CD1c-positive myeloid dendritic cell (primary cell): Measurements from ENCODE around the gene ZDHHC16.
"Not testable (repeated sequence)": the region's sequence is repeated elsewhere in the genome, so short reads cannot be mapped to it uniquely, and the experiment has no call there.

Experiments
- DNase-seq: peaks from one replicate; pipeline ENCODE4 v3.0.0-alpha.2; 2016; ENCODE audit errors: extremely low spot score

ZDHHC16 gene

DNA sequence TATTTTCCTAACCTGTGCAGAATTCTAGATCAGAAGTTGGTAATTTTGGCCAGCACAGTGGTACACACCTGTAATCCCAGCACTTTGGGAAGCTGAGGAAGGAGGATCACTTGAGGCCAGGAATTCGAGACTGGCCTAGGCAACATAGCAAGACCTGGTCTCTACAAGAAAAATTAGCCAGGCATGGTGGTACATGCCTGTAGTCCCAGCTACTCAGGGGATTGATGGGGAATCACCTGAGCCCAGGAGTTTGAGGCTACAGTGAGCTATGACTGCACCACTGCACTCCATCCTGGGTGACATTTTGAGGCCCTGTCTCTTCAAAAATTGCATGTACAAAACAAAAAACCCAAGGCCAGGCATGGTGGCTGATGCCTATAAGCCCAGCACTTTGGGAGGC lies 11.4 kb upstream of the ZDHHC16 start:
- no peak for DNase-seq

DNA sequence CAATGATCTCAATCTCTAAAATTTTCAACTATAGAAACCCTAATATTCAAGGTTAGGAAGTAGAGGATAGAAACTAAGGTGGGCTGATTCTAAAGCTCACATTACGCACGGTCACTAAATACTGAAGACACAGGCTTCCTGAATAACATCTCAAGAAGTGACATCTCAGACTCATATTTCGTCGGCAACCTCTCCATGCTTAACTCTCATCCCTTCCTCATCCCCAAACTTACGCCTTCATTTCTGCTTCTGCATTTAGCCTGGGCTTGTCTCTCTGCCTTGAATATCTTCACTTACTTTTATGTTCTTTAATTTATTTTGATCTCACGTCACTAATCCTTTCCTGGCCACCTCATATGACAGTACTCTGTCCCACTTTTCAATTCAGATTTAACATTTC lies 10.8 kb upstream of the ZDHHC16 start:
- DNase-seq, result no peak

DNA sequence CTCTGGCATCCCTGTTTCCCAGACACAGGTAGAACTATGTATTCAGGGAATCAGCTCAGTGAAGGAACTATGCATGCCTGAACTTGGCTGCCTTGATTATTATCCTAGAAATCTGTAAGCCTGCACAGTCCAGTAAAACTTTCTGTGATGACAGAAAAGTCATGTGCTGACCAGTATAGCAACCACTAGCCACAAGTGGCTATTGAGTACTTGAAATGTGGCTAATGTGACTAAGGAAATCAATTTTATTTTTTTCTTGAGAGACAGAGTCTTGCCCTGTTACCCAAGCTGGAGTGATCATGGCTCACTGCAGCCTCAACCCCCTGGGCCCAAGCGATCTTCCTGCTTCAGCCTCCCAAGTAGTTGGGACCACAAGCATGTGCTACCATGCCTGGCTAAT lies 3.7 kb upstream of the ZDHHC16 start:
- no peak for DNase-seq

DNA sequence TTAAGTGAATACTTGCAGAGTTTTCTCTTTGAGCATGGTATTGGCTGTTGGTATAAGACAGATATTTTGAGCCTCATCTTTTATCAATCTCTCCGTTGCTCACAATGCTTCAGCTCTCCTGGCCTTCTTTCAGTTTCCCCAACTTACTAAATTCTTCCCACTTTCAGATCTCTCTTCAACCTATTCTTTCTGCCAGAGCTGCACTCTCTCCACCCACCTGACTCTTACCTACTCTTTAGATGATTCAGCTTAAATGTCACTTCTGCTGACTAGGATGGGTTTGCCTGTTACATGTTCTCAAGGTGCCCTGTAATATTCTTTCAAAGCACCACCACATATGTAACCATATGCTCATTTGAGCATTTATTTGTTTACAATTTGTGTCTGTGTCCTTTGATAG lies 1.8 kb upstream of the ZDHHC16 start:
- no peak for DNase-seq

DNA sequence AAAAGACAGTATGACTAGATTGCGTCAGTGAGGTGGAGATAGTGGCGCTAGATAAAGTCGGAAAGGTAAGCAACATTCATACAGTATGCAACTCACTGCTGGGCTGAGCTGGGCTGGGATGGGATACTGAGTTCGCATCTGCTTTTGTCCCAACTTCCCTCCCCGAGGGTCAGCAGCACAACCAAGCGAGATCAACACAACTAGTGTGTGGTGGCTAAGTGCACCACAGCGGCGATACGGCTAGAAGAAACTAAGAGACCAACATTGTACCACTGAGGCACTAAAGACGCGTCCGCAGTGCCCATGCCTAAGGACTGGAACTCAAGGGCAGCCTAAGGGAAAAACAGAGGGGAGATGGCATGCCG lies 636 bp upstream of the ZDHHC16 start:
- no peak for DNase-seq

DNA sequence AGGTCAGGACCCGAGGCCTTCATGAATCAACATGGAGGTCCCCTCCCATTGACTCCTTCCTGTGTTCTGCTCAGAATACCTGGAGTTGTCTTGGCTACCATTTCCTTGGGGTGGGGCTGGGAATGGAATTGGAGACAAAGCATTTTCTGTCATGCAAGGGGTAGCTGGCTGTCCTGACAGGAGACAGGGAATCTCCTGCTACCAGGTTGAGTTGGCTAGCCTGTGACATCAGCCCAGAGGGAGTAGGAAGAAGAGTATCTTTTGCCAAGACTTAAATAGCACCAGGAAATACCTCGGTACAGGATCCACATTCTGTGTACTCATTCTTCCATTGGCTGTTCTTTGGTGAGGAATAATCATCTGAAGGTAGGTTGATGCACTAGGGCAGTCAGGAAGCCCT lies 4.9 kb downstream of the ZDHHC16 start:
- no peak for DNase-seq

DNA sequence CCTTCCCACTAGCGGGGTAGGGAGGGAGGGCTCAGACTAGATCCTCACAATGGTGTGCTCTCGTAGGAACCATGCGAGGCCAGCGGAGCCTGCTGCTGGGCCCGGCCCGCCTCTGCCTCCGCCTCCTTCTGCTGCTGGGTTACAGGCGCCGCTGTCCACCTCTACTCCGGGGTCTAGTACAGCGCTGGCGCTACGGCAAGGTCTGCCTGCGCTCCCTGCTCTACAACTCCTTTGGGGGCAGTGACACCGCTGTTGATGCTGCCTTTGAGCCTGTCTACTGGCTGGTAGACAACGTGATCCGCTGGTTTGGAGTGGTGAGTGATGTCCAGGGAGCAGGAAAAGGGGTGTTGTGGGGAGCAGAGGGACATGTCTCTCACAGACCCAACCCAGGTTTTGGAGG lies 5.6 kb downstream of the ZDHHC16 start:
- no peak for DNase-seq

DNA sequence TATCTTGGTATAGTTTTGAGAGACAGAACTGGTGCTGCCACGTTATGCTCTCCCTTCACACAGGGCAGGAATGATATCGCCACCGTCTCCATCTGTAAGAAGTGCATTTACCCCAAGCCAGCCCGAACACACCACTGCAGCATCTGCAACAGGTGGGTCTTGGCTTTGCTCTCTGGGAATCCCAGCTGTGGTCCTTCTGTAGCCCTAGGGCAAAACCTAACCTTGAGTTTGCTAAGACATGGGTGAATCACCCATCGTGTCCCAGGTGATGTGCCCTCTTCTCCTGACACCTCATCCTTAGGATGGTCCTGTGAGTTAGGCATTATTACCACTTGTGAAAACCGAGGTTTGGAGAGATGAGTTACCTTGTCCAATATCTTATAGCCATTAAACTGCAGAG lies 6.4 kb downstream of the ZDHHC16 start:
- no peak for DNase-seq

DNA sequence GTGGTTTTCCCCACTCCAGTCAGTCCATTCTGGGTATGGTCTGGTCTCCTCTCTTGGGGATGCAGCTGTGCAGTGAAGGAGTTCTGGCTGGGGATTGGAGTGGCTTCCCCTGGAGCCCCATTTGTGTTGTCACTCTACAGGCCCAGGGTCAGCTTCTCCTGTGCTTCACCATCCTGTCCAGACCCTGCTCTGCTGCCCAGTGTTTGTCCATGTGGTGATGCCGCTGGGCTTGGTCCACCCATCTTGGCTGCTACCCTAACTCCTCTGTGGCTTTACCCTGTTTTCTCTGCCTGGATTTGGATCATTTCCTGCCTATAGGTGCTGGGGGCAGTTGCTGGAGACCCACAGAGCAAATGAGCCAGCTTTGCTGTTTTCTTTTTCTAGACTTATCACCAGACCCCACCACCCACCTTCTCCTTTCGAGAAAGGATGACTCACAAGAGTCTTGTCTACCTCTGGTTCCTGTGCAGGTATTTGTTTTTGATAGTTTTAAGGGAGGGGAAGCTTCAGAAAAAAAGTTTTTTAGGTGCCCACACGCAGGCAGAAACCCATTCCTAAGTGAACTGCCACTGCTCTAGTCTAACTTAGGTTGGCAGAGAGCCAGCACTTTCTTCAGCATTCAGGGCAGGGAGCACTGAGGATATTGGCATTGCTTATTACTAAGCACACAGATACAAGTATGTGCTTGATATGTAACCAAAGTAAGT lies 8.5 kb downstream of the ZDHHC16 start:
- no peak for DNase-seq

DNA sequence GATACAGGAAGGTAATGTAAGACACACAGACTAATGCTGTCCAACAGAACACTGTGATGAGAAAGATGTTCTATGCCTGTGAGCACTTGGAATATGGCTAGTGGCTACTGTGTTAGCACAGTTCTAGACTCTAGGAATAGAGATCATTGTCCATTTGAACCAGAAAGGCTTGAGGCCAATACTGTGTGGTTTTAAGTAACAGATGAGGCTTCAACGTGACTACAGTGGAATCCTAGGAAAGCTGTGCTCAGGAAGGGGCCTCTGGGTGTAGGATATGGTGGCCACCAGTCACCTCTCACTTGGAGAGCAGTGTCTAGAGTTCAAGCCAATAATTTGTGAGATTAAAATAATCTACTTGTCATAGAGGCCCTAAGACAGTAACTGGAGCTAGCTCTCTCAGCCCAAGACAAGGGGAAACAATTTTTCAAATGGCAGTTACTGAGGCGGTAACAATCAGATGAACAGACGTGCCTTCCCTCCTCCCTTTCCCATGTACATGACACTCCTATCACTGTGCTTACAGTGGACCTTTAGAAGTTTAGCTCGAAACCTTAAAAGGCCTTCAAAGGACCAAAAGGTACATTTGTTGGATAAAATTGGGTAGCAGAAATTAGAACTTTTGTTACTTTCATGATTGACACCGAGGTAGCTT lies 10.2 kb downstream of the ZDHHC16 start:
- no peak for DNase-seq

DNA sequence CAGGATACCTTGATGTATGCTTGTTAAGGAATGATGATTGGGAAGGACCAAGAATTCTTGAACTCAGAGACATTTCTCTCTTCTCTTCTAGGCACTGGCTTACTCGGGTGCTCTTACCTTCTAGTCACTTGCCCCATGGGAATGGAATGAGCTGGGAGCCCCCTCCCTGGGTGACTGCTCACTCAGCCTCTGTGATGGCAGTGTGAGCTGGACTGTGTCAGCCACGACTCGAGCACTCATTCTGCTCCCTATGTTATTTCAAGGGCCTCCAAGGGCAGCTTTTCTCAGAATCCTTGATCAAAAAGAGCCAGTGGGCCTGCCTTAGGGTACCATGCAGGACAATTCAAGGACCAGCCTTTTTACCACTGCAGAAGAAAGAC lies 10.7 kb downstream of the ZDHHC16 start:
- no peak for DNase-seq

DNA sequence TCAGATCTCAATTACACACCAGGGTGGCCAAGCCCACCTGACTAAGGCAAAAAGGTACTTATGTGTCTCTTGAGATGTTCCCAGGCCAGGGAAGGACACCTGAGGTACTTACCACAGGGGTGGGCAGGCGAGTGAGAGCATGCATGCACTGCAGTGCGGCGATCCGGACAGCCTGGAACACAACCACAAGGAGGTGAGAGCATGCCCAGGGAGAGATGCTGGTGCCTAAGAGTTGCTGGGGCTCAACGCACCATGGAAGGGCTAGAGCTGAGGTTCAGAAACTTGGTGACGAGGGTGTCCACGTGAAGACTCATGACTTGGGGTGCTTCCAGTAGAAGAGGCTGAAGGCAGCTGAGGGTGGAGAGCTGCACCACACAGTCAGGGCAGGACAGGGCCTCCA lies 13.1 kb downstream of the ZDHHC16 start:
- DNase-seq, result no peak

DNA sequence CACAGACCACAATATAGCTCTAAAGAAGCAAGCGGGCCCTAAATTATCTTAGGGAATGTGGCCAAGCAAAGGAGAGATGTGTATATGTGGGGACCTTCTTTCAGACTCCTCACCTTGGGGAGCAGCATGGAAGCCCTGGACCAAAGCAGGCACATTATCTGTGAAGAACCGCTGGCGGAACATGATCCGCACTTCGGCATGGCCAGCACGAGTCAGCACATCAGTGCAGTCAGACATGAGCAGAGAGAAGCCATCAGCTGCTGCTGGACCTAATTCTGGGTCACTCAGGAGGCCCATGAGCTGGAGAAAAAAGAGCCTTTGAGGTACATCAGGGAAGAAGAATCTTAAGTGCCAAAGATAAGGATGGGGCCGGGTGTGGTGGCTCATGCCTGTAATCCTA lies 14.0 kb downstream of the ZDHHC16 start:
- DNase-seq, result no peak

DNA sequence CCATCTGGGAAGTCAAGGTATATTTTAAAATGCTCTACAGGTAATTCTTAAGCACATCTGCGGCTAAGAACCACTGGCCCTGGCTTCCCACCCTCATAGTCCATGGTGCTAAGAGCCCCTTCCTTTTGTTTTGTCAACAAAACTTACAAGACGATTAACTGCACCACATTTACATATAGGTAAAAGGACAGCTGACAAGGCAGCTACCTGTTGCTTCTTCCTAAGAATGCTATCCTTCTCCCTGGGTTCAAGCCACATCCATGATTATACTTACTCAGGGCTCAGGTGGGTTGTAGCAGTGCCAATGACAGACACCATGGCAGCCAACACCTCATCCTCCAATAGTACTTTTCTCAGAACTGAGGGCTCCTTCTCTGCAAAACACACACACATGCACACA lies 16.3 kb downstream of the ZDHHC16 start:
- DNase-seq, result no peak

DNA sequence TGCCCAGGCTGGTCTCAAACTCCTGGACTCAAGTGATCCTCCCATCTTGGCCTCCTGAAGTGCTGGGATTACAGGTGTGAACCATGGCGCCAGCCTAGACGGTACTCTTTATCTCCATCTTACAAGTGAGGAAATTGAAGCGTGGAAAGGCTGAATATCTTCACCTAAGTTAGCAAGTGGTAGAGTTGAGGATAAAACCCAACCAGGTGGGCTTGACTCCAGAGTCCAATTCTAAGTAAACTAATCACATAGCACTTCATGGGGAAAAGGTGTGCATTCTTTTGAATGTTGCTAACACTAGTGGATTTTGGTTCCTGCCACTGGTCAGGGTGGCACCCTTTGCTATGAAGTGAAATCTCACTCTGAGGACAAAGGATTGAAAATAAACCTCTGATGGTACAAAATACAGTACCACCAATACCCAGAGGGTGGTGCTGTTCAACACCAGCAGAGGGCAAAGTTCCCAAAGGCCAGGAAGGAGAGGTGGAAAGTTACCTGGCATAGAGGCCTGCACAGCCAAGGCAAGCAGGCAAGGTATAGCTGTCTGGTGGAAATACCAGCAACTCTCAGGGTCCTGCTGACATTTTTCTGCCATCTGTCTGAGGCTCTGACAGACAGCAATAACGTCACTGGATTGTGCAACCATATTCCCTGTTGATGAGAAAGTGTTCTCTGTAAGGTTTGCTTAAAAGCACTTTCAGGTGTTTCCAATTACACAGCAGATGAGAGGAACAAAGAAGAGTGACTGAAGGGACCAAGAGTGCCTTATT lies 17.6 kb downstream of the ZDHHC16 start:
- DNase-seq, result peak; percentile 57

DNA sequence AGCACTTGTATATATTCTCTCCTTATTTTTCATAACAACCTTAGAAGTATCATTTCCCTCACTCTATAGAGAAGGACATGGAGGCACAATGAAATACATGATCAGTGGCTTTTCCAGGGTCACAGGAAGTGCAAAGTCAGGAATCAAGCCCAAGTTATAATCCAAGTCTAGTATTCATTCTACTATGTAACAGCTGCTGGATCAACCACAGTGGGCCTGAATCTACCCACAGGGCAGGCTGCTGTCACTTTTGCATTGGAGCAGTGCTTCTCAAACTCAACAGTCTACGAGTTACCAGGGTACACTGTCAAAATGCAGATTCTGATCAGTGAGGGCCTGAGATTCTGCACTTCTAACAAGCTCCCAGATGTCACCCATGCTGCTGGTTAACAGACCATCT lies 18.3 kb downstream of the ZDHHC16 start:
- no peak for DNase-seq

DNA sequence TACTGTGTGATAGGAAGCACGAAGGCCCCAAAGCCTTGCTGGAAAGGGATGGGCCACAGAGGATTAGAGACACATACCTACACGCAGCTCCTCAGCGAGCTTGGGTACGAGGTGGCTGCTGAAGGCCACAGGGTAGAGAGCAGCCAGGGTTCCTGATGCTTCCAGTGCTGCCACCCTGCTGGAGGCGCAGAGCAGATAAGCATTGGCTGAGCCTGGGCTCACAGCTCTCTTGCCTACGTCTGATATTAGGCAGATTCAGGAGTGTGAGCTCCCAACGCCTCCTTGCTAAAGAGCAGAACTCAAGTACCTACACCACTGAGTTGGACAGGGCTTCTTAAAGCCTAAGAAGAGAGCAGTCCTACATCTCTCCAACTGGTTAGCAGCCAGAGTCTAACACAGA lies 20.0 kb downstream of the ZDHHC16 start:
- no peak for DNase-seq

DNA sequence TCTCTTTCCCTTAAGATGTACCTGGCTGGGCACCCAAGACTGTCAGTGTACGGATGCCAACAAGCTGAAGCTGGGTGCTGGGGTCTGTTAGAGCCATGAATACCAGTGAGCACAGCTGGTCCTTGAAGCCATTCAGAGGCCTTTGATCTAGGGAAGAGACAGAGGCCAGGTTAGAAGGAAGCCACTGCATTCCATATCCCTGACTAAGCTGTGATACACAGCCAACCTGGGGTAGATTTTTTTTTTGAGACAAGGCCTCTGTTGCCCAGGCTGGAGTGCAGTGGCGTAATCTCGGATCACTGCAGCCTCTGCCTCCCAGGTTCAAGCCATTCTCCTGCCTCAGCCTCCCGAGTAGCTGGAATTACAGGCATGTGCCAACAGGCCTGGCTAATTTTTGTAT lies 20.8 kb downstream of the ZDHHC16 start:
- DNase-seq, result no peak

DNA sequence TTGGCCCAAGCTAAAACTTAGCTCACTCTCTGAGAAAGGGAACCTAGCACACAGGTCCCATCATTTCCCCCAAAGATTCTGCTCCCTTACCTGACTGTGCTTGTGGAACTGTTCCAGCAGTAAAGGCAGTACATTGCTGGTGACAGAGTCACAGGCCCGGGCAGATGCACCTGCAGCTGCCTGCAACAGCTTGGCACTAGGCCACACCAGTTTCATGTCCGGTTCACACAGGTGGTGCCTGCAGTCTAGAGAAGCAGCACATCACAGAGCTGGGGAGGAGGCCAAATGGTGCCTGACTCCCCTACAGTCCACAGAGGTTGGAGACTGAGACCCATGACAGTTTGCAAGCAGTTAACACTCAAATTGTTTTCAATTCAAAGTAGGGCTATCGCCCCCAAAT lies 22.2 kb downstream of the ZDHHC16 start:
- DNase-seq, result no peak

DNA sequence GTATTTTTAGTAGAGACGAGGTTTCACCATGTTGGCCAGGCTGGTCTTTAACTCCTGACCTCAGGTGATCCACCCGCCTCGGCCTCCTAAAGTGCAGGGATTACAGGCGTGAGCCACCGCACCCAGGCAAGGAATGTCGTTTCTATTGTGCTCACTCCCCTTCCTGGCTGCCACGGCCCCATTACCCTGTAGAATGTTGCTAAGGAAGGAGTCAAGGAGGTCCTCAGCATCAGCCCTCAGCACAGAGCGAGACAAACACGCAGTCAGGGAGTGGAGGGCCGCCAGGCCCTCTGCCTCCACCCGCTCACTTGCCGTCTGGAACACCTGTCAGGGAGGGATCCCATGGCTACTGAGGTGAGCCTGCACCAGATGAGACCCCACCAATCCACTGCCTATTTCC lies 22.8 kb downstream of the ZDHHC16 start:
- not testable (repeated sequence) for DNase-seq

DNA sequence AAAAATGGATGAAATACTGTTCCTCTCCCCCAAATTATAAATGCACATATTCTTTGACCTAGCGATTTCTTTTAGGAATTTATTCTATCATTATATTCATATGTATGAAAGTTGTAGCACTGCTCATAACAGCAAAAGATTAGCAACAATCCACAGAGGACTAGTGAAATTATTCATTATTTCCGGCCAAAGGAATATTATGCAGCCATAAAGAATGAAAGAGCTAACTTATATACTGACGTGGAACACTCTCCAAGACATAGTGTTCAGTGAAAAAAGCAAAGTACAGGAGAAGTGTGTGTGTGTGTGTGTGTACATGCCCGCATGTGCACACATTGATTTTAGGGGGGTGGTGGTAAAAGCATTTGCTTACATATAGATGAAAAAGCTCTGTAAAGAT lies 28.9 kb downstream of the ZDHHC16 start:
- no peak for DNase-seq

DNA sequence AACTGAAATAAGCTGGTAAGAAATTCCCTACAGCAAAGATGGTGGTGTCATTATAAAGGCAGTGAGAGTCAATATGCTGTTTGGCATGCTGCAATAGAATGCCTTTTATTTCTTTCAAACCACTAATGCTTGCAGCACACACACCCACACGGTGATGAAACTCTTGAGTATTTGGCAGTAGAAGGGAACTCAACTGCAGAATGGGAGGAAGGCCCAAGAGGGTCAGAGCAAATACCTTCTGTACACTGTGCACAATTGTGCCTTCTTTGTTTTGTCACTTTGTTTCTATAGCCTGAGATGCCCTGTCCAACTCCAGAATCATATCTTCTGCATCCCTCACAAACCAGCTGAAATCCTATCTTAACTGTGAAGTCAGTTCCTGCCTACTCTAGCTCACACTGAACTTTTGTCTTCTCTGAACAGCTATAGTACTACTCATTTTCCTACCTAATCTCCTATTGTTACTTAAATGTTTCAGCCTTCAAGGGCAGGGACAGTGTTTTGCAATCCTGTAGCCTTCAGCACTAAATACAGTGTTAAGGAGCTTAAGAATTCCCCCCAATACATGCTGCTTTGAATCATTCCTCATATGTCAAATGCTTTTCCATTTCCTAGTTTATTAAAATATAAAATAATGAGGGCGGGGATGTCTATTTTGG lies 30.1 kb downstream of the ZDHHC16 start:
- peak; percentile 69 for DNase-seq

DNA sequence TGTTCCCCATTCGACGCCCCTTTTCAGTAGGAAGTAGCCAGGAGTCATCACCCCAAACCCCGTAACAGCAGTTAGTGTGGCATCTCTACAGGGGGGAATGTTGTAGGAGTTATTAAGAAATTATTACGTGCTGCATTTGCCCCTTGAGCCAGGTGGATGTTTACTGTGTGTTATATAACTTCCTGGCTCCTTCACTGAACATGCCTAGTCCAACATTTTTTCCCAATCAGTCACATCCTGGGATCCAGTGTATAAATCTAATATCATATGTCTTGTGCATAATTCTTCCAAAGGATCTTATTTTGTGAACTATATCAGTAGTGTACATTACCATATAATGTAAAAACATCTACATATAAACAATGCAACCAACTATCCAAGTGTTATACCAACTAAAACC lies 33.4 kb downstream of the ZDHHC16 start:
- not testable (repeated sequence) for DNase-seq
